ENCODE measurements around the gene PLEKHG7.
"Not testable (repeated sequence)": the region's sequence is repeated elsewhere in the genome, so short reads cannot be mapped to it uniquely, and the experiment has no call there.

The PLEKHG7 gene

GRCh38 chr12:92702754-92703679 lies at the start of gene PLEKHG7:
PLEKHG7 (plus strand) TSS chr12:92702989; CDS start chr12:92706632, 3,643 bp downstream.
- no peak for DNase-seq (ENCODE audit: low read depth, low spot score)

- DNase-seq (ENCODE audit: low read depth, low spot score) = not testable (repeated sequence)
Observed at GRCh38 chr12:92654256-92654655, 48.5 kb upstream of the PLEKHG7 start.

GRCh38 chr12:92654929-92655328 lies 47.9 kb upstream of the PLEKHG7 start:
- no peak for DNase-seq (ENCODE audit: low read depth, low spot score)

- no peak for DNase-seq (ENCODE audit: low read depth, low spot score)
Observed at GRCh38 chr12:92656911-92657310, 45.9 kb upstream of the PLEKHG7 start.

- no peak for DNase-seq (ENCODE audit: low read depth, low spot score)
Observed at GRCh38 chr12:92657770-92658169, 45.0 kb upstream of the PLEKHG7 start.

GRCh38 chr12:92658611-92659010 lies 44.2 kb upstream of the PLEKHG7 start:
- DNase-seq (ENCODE audit: low read depth, low spot score) = no peak

GRCh38 chr12:92661269-92661668 lies 41.5 kb upstream of the PLEKHG7 start:
- no peak for DNase-seq (ENCODE audit: low read depth, low spot score)

- no peak for DNase-seq (ENCODE audit: low read depth, low spot score)
Observed at GRCh38 chr12:92665496-92665895, 37.3 kb upstream of the PLEKHG7 start.

GRCh38 chr12:92668739-92669138 lies 34.0 kb upstream of the PLEKHG7 start:
- no peak for DNase-seq (ENCODE audit: low read depth, low spot score)

GRCh38 chr12:92671524-92671923 lies 31.3 kb upstream of the PLEKHG7 start:
- not testable (repeated sequence) for DNase-seq (ENCODE audit: low read depth, low spot score)

- no peak for DNase-seq (ENCODE audit: low read depth, low spot score)
Observed at GRCh38 chr12:92673756-92674155, 29.0 kb upstream of the PLEKHG7 start.

GRCh38 chr12:92674500-92674899 lies 28.3 kb upstream of the PLEKHG7 start:
- DNase-seq (ENCODE audit: low read depth, low spot score) = no peak

- DNase-seq (ENCODE audit: low read depth, low spot score) = no peak
Observed at GRCh38 chr12:92675092-92675865, 27.5 kb upstream of the PLEKHG7 start.

GRCh38 chr12:92676710-92677109 lies 26.1 kb upstream of the PLEKHG7 start:
- no peak for DNase-seq (ENCODE audit: low read depth, low spot score)

- no peak for DNase-seq (ENCODE audit: low read depth, low spot score)
Observed at GRCh38 chr12:92690601-92691000, 12.2 kb upstream of the PLEKHG7 start.

GRCh38 chr12:92695056-92695455 lies 7.7 kb upstream of the PLEKHG7 start:
- no peak for DNase-seq (ENCODE audit: low read depth, low spot score)

GRCh38 chr12:92695577-92695976 lies 7.2 kb upstream of the PLEKHG7 start:
- no peak for DNase-seq (ENCODE audit: low read depth, low spot score)

- peak; percentile 18 for DNase-seq (ENCODE audit: low read depth, low spot score)
Observed at GRCh38 chr12:92696216-92696615, 6.6 kb upstream of the PLEKHG7 start.

- no peak for DNase-seq (ENCODE audit: low read depth, low spot score)
Observed at GRCh38 chr12:92698474-92698873, 4.3 kb upstream of the PLEKHG7 start.

GRCh38 chr12:92701441-92701840 lies 1.3 kb upstream of the PLEKHG7 start:
- DNase-seq (ENCODE audit: low read depth, low spot score) = no peak

GRCh38 chr12:92703786-92704185 lies 997 bp downstream of the PLEKHG7 start:
- no peak for DNase-seq (ENCODE audit: low read depth, low spot score)

- DNase-seq (ENCODE audit: low read depth, low spot score) = no peak
Observed at GRCh38 chr12:92706594-92706993, 3.8 kb downstream of the PLEKHG7 start.

GRCh38 chr12:92707926-92708325 lies 5.1 kb downstream of the PLEKHG7 start:
- DNase-seq (ENCODE audit: low read depth, low spot score) = no peak
